ENCODE measurements around the gene ELAVL1. TPM values are rescaled to one million over a fixed set of nuclear protein-coding genes. Genes with fewer than 3 reads are reported as not detected.

The ELAVL1 gene
- total RNA-seq, 2 experiments from 2014 or later = 65.4 to 168 TPM

DNA sequence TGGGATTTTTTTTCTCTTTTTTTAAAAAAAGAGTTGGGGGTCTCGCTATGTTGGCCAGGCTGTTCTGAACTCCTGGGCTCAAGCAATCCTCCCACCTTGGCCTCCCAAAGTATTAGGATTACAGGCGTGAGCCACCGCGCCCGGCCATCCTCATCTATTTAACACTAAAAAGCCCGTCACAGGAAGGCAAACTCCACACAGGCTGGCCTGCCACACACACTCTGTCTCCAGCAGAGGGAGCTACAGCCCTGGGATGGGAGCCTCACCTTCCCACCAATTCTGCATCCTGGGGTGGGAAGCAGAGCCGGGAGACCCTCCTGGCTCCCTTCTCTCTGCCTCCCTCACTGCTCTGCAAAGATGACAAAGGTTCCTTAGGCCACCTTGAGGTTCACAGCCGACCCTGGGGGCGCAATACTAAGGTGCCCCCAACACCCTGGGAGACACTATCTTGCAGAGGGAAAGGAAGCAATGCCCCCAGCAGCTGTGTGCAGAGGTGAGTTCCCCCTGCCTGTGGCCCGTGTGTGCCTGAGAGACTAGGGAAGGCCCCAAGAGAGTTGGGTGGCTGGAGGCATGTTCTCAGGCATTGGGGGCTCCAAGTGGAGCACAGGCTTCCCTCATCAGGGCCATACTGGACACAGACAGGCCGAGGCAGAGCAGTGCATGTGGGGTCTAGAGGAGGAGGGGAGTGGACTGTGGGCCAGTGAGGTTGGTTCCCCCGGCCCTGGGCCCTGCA is 34.6 kb downstream of the ELAVL1 start:
- H4K20me1 ChIP-seq (ENCODE audit: insufficient read depth, low read length) = no peaks in the 10 kb centered on the region
- CTCF ChIA-PET (ENCODE audit: unreplicated experiment) = no interaction called here
- H3K9me2 ChIP-seq (ENCODE audit: insufficient read depth, low read length) = no peaks in the 10 kb centered on the region
- TF ChIP-seq, protein P1, sequence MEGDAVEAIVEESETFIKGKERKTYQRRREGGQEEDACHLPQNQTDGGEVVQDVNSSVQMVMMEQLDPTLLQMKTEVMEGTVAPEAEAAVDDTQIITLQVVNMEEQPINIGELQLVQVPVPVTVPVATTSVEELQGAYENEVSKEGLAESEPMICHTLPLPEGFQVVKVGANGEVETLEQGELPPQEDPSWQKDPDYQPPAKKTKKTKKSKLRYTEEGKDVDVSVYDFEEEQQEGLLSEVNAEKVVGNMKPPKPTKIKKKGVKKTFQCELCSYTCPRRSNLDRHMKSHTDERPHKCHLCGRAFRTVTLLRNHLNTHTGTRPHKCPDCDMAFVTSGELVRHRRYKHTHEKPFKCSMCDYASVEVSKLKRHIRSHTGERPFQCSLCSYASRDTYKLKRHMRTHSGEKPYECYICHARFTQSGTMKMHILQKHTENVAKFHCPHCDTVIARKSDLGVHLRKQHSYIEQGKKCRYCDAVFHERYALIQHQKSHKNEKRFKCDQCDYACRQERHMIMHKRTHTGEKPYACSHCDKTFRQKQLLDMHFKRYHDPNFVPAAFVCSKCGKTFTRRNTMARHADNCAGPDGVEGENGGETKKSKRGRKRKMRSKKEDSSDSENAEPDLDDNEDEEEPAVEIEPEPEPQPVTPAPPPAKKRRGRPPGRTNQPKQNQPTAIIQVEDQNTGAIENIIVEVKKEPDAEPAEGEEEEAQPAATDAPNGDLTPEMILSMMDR (conservative IDR thresholded peaks at IDR 0.05; ENCODE audit: low read length) = peak; percentile 88
- TF ChIP-seq EZH2phosphoT487 (IDR thresholded peaks at IDR 0.05; ENCODE audit: borderline replicate concordance, low read depth, low read length) = no peak
- H3K4me2 ChIP-seq (ENCODE audit: low read length) = no peak overlapping the region
- peak; percentile 45 for DNase-seq (ENCODE audit: low spot score)
- H3K79me2 ChIP-seq (ENCODE audit: insufficient read depth, low read depth, low read length) = no peaks in the 10 kb centered on the region
- H3K4me3 ChIP-seq (ENCODE audit: low read depth, low read length, poor library complexity, severe bottlenecking) = no peak overlapping the region
- H3K9me3 ChIP-seq (ENCODE audit: low read length) = no peaks in the 10 kb centered on the region
- POLR2A ChIA-PET = no interaction called here
- no peaks in the 10 kb centered on the region for H3K4me1 ChIP-seq (ENCODE audit: insufficient read depth, low read length, poor library complexity, severe bottlenecking)
- peaks cover 83% of the 10 kb centered on the region for H3K36me3 ChIP-seq (ENCODE audit: insufficient read depth, low read length)
- no peak overlapping the region for H3K27ac ChIP-seq (ENCODE audit: low read depth, low read length, poor library complexity, severe bottlenecking)
- intact Hi-C loops (cut with micrococcal nuclease; ENCODE audit: unreplicated experiment) = loop anchor here (1.0 kb wide), 1 partner anchor 31 kb away; no protein-coding TSS in a partner anchor
- no peak overlapping the region for H2AFZ ChIP-seq (ENCODE audit: low read length)
- no TSS peak for BruUV-seq (replicated peaks)

DNA sequence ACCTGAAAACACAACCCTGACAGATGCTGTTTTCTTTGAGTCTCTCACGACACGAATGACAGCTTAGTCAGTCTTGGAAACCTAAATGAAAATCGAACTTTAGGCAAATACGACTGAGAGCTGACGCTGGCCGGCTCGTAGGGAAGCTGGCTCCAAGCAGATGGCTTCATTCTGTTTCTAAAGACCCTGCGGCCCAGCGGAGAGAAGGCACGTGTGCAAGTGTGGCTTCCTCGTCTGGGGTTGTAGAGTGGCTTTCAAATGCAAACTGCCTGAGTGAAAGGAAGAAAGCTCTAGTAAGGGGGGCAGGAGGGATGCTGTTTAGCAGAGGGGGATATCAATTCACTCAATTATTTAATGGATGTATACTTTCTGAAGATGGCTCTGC is 35.9 kb downstream of the ELAVL1 start:
- H3K79me2 ChIP-seq (ENCODE audit: insufficient read depth, low read depth, low read length) = no peaks in the 10 kb centered on the region
- no peaks in the 10 kb centered on the region for H3K9me2 ChIP-seq (ENCODE audit: insufficient read depth, low read length)
- peaks cover 85% of the 10 kb centered on the region for H3K36me3 ChIP-seq (ENCODE audit: insufficient read depth, low read length)
- no peaks in the 10 kb centered on the region for H4K20me1 ChIP-seq (ENCODE audit: insufficient read depth, low read length)
- ChIA-PET POLR2A (no interaction called here), CTCF (ENCODE audit: unreplicated experiment) (no interaction called here)
- no peaks in the 10 kb centered on the region for H3K4me1 ChIP-seq (ENCODE audit: insufficient read depth, low read length, poor library complexity, severe bottlenecking)
- intact Hi-C loops (cut with micrococcal nuclease; ENCODE audit: unreplicated experiment) = no loop called here
- TF ChIP-seq, protein P1 (conservative IDR thresholded peaks at IDR 0.05; ENCODE audit: low read length) = no peak
- no peak for TF ChIP-seq EZH2phosphoT487 (IDR thresholded peaks at IDR 0.05; ENCODE audit: borderline replicate concordance, low read depth, low read length)
- DNase-seq (ENCODE audit: low spot score) = no peak
- no peaks in the 10 kb centered on the region for H3K9me3 ChIP-seq (ENCODE audit: low read length)
- no peak overlapping the region for H3K4me2 ChIP-seq (ENCODE audit: low read length)
- no peak overlapping the region for H3K27ac ChIP-seq (ENCODE audit: low read depth, low read length, poor library complexity, severe bottlenecking)
- H2AFZ ChIP-seq (ENCODE audit: low read length) = no peak overlapping the region
- BruUV-seq (replicated peaks) = TSS peak; percentile 33
- H3K4me3 ChIP-seq (ENCODE audit: low read depth, low read length, poor library complexity, severe bottlenecking) = no peak overlapping the region

DNA sequence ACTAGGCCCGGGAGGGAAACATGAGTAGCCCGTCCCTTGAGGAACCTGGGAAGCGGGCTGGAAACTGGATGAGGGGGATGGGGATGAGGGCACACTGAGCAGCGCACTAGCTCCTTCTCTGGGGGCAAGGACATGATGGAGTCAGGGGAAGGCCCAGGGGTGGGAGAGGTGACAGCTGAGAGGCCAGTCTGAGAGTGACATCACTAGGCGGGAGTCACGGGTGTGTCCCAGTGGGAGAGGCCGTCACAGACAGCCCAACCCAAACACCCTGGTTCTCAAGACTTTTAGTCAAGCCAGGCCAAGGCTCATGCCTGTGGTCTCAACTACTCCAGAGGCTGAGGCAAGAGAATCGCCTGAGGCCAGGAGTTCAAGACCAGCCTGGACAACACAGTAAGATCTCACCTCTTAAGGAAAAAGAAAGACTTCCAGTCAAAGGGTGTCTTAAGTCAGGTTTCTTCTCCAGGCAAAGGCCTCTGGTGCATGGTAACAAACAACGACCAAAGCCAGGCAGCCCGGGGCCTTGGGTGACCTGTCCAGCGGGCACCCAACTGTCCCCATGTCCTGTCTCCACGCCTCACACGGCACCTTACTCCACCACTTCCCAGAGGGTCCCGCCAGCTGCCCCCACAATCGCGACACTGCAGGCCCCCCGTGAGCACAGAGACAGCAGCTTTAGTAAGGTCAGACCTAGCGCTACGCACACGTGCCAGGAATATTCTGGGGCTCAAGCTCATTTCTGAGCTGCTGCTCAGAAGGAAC is 36.5 kb downstream of the ELAVL1 start:
- Histone ChIP-seq H3K9me2 (ENCODE audit: insufficient read depth, low read length) (no peaks in the 10 kb centered on the region), H3K27ac (ENCODE audit: low read depth, low read length, poor library complexity, severe bottlenecking) (no peak overlapping the region), H2AFZ (ENCODE audit: low read length) (no peak overlapping the region), H3K4me1 (ENCODE audit: insufficient read depth, low read length, poor library complexity, severe bottlenecking) (no peaks in the 10 kb centered on the region), H3K9me3 (ENCODE audit: low read length) (no peaks in the 10 kb centered on the region), H4K20me1 (ENCODE audit: insufficient read depth, low read length) (no peaks in the 10 kb centered on the region), H3K4me3 (ENCODE audit: low read depth, low read length, poor library complexity, severe bottlenecking) (no peak overlapping the region), H3K4me2 (ENCODE audit: low read length) (no peak overlapping the region), H3K36me3 (ENCODE audit: insufficient read depth, low read length) (peaks cover 85% of the 10 kb centered on the region), H3K79me2 (ENCODE audit: insufficient read depth, low read depth, low read length) (no peaks in the 10 kb centered on the region)
- DNase-seq (ENCODE audit: low spot score) = no peak
- CTCF ChIA-PET (ENCODE audit: unreplicated experiment) = no interaction called here
- intact Hi-C loops (cut with micrococcal nuclease; ENCODE audit: unreplicated experiment) = no loop called here
- BruUV-seq (replicated peaks) = no TSS peak
- no peak for TF ChIP-seq EZH2phosphoT487 (IDR thresholded peaks at IDR 0.05; ENCODE audit: borderline replicate concordance, low read depth, low read length)
- TF ChIP-seq, protein P1 (conservative IDR thresholded peaks at IDR 0.05; ENCODE audit: low read length) = no peak
- POLR2A ChIA-PET = no interaction called here
